Duodenal mucosa (tissue), 2 donors: ENCODE data around the gene NCAPD2.

Source experiments
- H3K27ac ChIP-seq: one replicate; pipeline ENCODE4 v1.7.0; 2013; ENCODE audit warnings: low read depth, low read length
- H3K27me3 ChIP-seq, 2 donors: one replicate each; pipeline ENCODE4 v1.7.0; 2013; ENCODE audit warnings: low read length in 2 of 2, control low read depth in 1 of 2; ENCODE audit not compliant: insufficient read depth in 2 of 2, control insufficient read depth in 1 of 2
- H3K36me3 ChIP-seq, 2 donors: one replicate each; pipeline ENCODE4 v1.7.0; 2013; ENCODE audit warnings: low read length in 2 of 2, control low read depth in 1 of 2; ENCODE audit not compliant: insufficient read depth in 2 of 2, control insufficient read depth in 1 of 2
- H3K4me1 ChIP-seq, 2 donors: one replicate each; pipeline ENCODE4 v1.7.0; 2013; ENCODE audit warnings: low read length in 2 of 2, control low read depth in 1 of 2; ENCODE audit not compliant: insufficient read depth in 2 of 2, control insufficient read depth in 1 of 2
- H3K4me3 ChIP-seq, 2 donors: one replicate each; pipeline ENCODE4 v1.7.0; 2013; ENCODE audit warnings: low read length in 2 of 2, low read depth in 1 of 2
- H3K9ac ChIP-seq, 2 donors: one replicate each; pipeline ENCODE4 v1.7.0; 2013; ENCODE audit warnings: low read length in 2 of 2, low read depth in 1 of 2
- H3K9me3 ChIP-seq, 2 donors: one replicate each; pipeline ENCODE4 v1.7.0; 2013; ENCODE audit warnings: low read length in 2 of 2, control low read depth in 1 of 2; ENCODE audit not compliant: control insufficient read depth in 1 of 2

Gene NCAPD2

DNA sequence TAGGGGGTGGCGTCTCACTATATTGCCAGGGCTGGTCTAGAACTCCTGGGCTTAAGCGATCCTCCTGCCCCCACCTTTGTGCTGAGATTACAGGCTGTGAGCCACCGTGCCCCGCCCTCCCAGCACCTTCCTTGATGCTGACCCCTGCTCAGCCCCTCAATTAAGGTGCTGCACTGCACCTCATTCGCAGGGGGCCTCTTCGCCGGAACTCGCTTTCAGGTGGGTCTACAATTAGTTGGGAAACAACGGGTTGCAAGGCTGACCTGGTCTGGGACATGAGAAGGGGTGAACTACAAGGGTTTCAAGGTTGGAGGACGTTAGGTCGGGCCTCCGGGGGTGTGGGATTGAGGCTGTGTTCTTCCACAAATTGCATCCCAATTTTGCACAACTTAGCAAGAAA is 75.4 kb downstream of the NCAPD2 start:
- peaks cover 27 to 62% of the 10 kb centered on the region in 2 donors for H3K36me3 ChIP-seq
- no peak overlapping the region for H3K4me3 ChIP-seq
- H3K9ac ChIP-seq: no peak overlapping the region
- H3K27me3 ChIP-seq: no peaks in the 10 kb centered on the region
- no peak overlapping the region for H3K27ac ChIP-seq
- H3K4me1 ChIP-seq: peaks cover 8 to 11% of the 10 kb centered on the region in 2 donors
- H3K9me3 ChIP-seq: no peaks in the 10 kb centered on the region

DNA sequence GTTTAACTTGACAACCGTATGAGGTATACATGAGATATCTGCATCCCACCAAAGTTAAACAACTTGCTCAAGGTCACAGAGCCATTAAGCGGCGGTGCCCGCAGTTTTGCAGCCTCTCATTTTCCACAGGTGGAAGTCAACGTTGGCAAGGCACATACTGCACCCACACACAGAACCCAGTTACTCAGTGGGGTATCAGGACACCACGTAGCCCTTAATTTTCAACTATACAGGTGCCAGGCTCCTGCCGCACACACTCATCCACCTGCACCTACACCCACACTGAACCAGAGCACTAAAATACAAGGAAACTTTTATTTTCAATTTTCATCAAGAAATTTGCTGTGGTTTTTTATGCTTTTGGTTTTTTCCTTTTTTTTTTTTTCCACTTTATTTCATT is 75.9 kb downstream of the NCAPD2 start:
- peaks cover 27 to 66% of the 10 kb centered on the region in 2 donors for H3K36me3 ChIP-seq

DNA sequence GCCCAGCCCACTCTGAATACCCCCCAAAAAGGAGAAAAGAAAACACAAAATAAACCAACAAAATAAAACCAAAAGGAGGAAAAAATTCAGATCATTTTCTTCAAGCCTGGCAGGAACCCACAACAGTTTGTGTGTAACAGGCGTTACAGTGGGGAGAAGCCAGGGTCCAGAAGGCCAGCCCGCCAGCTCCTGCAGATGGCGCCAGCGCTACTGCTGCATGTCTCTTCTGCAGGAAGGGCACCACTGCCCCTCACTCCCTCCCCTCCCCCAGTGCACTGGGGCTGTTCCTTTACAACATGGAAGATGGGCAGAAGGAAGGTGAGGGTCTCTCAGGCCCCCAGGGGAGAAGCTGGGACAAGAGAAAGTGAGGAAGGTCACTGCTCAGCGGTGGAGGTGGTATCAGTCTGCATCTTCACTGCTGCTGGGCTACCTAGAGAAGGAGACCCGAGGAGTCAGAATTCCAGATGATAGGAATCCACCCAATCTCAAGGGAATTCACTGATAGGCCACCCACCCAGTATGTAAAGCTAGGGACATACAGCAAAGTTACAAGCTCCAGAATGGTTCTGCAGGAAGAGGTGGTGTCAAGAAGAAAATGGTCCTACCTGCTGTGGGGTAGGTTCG is 76.5 kb downstream of the NCAPD2 start:
- H3K36me3 ChIP-seq: peaks cover 28 to 68% of the 10 kb centered on the region in 2 donors
- no peaks in the 10 kb centered on the region for H3K9me3 ChIP-seq
- H3K27ac ChIP-seq: no peak overlapping the region
- H3K9ac ChIP-seq: no peak overlapping the region
- H3K4me1 ChIP-seq: peaks cover 8 to 11% of the 10 kb centered on the region in 2 donors
- no peak overlapping the region for H3K4me3 ChIP-seq
- H3K27me3 ChIP-seq: no peaks in the 10 kb centered on the region

More for the DNA sequence above, 75.9 kb downstream of the NCAPD2 start:
- Histone ChIP-seq H3K4me3 (no peak overlapping the region), H3K9ac (no peak overlapping the region), H3K27me3 (no peaks in the 10 kb centered on the region), H3K27ac (no peak overlapping the region), H3K9me3 (no peaks in the 10 kb centered on the region), H3K4me1 (peaks cover 8 to 11% of the 10 kb centered on the region in 2 donors)

DNA sequence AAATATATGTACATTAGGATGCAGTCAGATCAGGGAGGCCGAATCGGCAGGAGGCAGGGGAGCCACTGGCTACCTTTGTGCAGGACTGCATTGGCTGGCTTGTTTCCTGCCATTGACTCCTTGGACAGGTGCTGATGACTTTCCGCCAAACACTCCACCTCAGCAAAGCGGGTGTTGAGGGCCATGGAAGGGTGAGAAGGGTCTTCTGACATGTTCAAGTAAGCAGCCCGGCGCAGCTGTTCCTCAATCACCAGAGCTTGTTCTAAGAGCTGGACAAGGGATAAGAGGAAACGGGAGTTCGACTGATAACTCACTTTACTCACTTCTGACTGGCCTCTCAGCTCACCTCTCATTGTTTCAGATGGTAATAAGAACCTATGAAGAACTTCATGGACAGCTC is 79.1 kb downstream of the NCAPD2 start:
- Histone ChIP-seq H3K36me3 (peaks cover 35 to 82% of the 10 kb centered on the region in 2 donors), H3K4me1 (peaks cover 0 to 5% of the 10 kb centered on the region in 2 donors), H3K27ac (no peak overlapping the region), H3K9me3 (no peaks in the 10 kb centered on the region), H3K4me3 (no peak overlapping the region), H3K27me3 (no peaks in the 10 kb centered on the region), H3K9ac (no peak overlapping the region)

DNA sequence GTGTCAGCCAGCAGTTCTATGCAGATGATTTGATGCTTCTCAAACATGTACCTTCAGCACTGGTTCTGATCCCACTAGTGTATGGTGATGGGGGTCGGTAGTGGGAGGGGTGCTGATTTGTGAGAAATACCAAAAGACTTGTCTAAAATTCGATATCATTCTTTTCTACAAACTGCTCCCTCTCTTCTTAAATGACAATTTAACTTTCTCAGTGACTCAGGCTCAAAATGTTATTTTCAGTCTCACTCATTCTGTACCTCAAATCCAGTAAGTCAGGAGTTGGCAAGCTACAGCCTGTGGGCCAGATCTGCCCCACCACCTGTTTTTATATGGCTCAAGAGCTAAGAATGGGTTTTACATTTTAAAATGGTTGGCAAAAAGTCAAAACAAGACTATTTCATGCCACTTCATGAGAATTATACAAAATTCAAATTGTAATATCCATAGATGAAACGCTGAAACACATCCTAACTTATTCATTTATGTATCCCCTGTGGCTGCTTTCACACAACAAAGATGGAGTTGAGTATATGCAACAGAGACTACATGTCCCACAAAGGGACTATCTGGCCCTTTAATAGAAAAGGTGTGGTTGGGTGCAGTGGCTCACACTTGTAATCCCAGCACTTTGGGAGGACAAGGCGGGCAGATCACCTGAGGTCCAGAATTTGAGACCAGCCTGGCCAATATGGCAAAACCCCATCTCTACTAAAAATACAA is 80.8 kb downstream of the NCAPD2 start:
- Histone ChIP-seq H3K36me3 (peaks cover 40 to 88% of the 10 kb centered on the region in 2 donors), H3K4me1 (peaks cover 0 to 5% of the 10 kb centered on the region in 2 donors), H3K27ac (no peak overlapping the region), H3K27me3 (no peaks in the 10 kb centered on the region), H3K4me3 (no peak overlapping the region), H3K9ac (no peak overlapping the region), H3K9me3 (no peaks in the 10 kb centered on the region)

DNA sequence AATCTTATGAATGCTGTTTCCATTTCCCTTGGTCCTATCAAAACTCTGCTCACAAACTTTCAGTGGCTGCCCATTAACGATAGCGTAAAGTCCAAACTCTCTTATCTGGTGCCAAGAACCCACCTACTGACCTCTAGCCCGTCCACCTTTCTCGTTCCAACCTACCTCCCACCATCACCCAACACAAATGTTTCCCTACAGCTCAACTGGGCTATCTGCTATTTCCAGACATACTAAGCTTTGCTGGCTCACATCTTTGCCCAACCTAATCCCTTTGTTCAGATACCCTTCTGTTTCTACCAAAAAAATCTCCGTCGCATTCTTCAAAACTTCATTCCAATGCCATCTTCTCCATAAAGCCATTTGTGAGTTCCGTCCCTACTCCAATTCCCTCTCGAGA is 81.7 kb downstream of the NCAPD2 start:
- no peak overlapping the region for H3K4me3 ChIP-seq
- H3K9ac ChIP-seq: no peak overlapping the region
- H3K4me1 ChIP-seq: peaks cover 0 to 1% of the 10 kb centered on the region in 2 donors
- H3K9me3 ChIP-seq: no peaks in the 10 kb centered on the region
- H3K36me3 ChIP-seq: peaks cover 35 to 86% of the 10 kb centered on the region in 2 donors
- no peaks in the 10 kb centered on the region for H3K27me3 ChIP-seq
- no peak overlapping the region for H3K27ac ChIP-seq
